ENCODE results near the gene ALDH3B1. TPM values are rescaled to one million over a fixed set of nuclear protein-coding genes. Genes with fewer than 3 reads are reported as not detected.

The ALDH3B1 gene
- total RNA-seq, 2 donors from 2014 or later = 15.2 to 18.4 TPM

- Histone ChIP-seq H3K36me3 (replicated peaks in 1 of 2; ENCODE audit: insufficient read depth in 1 of 2, low read depth in 2 of 2) (no peaks in the 10 kb centered on the region), H3K27ac (peak overlapping the region; percentile 78 to 92 (median 88)), H3K4me1 (peaks cover 80% of the 10 kb centered on the region), H3K9me3 (no peaks in the 10 kb centered on the region), H3K27me3 (no peaks in the 10 kb centered on the region), H3K4me3 (no peak overlapping the region)
- ATAC-seq = peak; percentile 38
- peak in 3 of 4 donors; percentile 62 to 78 (median 76) for DNase-seq
- intact Hi-C loops (cut with DNase I) = no loop called here
- TF ChIP-seq, protein P1, sequence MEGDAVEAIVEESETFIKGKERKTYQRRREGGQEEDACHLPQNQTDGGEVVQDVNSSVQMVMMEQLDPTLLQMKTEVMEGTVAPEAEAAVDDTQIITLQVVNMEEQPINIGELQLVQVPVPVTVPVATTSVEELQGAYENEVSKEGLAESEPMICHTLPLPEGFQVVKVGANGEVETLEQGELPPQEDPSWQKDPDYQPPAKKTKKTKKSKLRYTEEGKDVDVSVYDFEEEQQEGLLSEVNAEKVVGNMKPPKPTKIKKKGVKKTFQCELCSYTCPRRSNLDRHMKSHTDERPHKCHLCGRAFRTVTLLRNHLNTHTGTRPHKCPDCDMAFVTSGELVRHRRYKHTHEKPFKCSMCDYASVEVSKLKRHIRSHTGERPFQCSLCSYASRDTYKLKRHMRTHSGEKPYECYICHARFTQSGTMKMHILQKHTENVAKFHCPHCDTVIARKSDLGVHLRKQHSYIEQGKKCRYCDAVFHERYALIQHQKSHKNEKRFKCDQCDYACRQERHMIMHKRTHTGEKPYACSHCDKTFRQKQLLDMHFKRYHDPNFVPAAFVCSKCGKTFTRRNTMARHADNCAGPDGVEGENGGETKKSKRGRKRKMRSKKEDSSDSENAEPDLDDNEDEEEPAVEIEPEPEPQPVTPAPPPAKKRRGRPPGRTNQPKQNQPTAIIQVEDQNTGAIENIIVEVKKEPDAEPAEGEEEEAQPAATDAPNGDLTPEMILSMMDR (IDR thresholded peaks at IDR 0.05) = no peak
- peak; percentile 26 to 47 (median 42) for TF ChIP-seq POLR2A (IDR thresholded peaks at IDR 0.05)
- WGBS, 2 donors = 77 to 79% methylated on average over 8 to 16 of the region's 16 CpGs
Observed at GRCh38 chr11:68012843-68013610, 2.9 kb downstream of the ALDH3B1 start.

- peaks cover 75% of the 10 kb centered on the region for H3K4me1 ChIP-seq
- 80 to 82% methylated on average over 7 to 14 of the region's 14 CpGs for WGBS, 2 donors
- no peak for TF ChIP-seq POLR2A (IDR thresholded peaks at IDR 0.05)
- TF ChIP-seq, protein P1 (IDR thresholded peaks at IDR 0.05) = no peak
- DNase-seq = no peak
- peak overlapping the region; percentile 78 to 92 (median 88) for H3K27ac ChIP-seq
- H3K27me3 ChIP-seq = no peaks in the 10 kb centered on the region
- no peaks in the 10 kb centered on the region for H3K9me3 ChIP-seq
- ATAC-seq = no peak
- intact Hi-C loops (cut with DNase I) = no loop called here
- H3K4me3 ChIP-seq = no peak overlapping the region
- no peaks in the 10 kb centered on the region for H3K36me3 ChIP-seq (replicated peaks in 1 of 2; ENCODE audit: insufficient read depth in 1 of 2, low read depth in 2 of 2)
Observed at GRCh38 chr11:68013611-68014156, 3.6 kb downstream of the ALDH3B1 start.

DNA sequence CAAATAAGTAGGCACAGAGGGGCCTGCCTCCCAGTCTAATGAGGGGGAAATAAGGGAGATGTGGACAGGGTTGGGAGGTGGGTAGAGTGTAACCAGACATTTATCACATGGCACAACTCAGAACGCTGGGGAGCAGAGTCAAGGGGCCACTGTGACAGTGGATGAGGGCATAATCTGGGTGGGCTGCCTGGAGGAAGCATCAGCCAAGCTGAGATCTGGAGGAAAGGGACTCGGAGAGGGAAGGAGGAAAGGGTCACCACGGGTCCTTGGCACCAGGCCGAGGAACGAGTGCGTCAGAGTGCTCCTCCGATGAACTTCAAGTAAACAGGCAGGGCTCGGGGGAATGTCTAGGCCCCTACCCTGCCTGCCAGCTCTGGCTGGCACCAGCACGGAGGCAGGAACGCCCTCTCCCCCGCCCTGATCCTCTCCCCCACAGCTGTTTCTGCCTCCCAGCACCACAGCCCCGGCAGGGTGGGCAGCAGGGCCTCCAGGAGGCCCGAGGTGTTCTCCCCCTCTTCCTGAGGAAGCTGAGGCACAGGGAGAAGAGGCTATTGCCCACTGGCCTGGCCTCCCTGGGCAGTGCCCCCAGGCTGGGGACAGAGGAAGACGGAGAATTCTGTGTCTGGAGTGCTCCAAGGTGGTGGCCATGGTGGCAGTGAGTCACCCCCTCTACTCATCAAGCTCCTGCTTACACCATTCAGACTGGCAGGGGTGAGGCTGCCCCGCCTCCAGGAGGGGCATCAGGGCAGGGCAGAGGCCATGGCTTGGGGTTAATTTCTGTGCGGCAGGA is 4.2 kb downstream of the ALDH3B1 start:
- no peaks in the 10 kb centered on the region for H3K9me3 ChIP-seq
- H3K36me3 ChIP-seq (replicated peaks in 1 of 2; ENCODE audit: insufficient read depth in 1 of 2, low read depth in 2 of 2) = no peaks in the 10 kb centered on the region
- WGBS, 2 donors = 56 to 62% methylated on average over 8 to 14 of the region's 16 CpGs
- H3K4me3 ChIP-seq = no peak overlapping the region
- intact Hi-C loops (cut with DNase I) = no loop called here
- no peak for ATAC-seq
- no peak for TF ChIP-seq POLR2A (IDR thresholded peaks at IDR 0.05)
- TF ChIP-seq, protein P1 (IDR thresholded peaks at IDR 0.05) = no peak
- H3K27me3 ChIP-seq = no peaks in the 10 kb centered on the region
- peak in 3 of 4 donors; percentile 55 to 72 (median 61) for DNase-seq
- H3K4me1 ChIP-seq = peaks cover 68% of the 10 kb centered on the region
- peak overlapping the region; percentile 78 to 92 (median 88) for H3K27ac ChIP-seq

- TF ChIP-seq POLR2A (IDR thresholded peaks at IDR 0.05) = no peak
- intact Hi-C loops (cut with DNase I) = no loop called here
- no peaks in the 10 kb centered on the region for H3K36me3 ChIP-seq (replicated peaks in 1 of 2; ENCODE audit: insufficient read depth in 1 of 2, low read depth in 2 of 2)
- no peaks in the 10 kb centered on the region for H3K27me3 ChIP-seq
- DNase-seq (no peak), ATAC-seq (no peak)
- peaks cover 62% of the 10 kb centered on the region for H3K4me1 ChIP-seq
- WGBS, 2 donors = 78 to 100% methylated on average over 2 to 7 of the region's 19 CpGs
- peak overlapping the region; percentile 78 to 92 (median 88) for H3K27ac ChIP-seq
- no peak overlapping the region for H3K4me3 ChIP-seq
- H3K9me3 ChIP-seq = no peaks in the 10 kb centered on the region
Observed at GRCh38 chr11:68014947-68015447, 4.9 kb downstream of the ALDH3B1 start.

- WGBS, 2 donors = 90 to 95% methylated on average over 8 of the region's 8 CpGs
- intact Hi-C loops (cut with DNase I) = no loop called here
- TF ChIP-seq, protein P1 (IDR thresholded peaks at IDR 0.05) = no peak
- no peak for TF ChIP-seq POLR2A (IDR thresholded peaks at IDR 0.05)
- no peak for DNase-seq
- no peak for ATAC-seq
- Histone ChIP-seq H3K9me3 (no peaks in the 10 kb centered on the region), H3K27ac (no peak overlapping the region), H3K4me1 (peaks cover 57% of the 10 kb centered on the region), H3K4me3 (no peak overlapping the region), H3K27me3 (no peaks in the 10 kb centered on the region), H3K36me3 (replicated peaks in 1 of 2; ENCODE audit: insufficient read depth in 1 of 2, low read depth in 2 of 2) (no peaks in the 10 kb centered on the region)
Observed at GRCh38 chr11:68015467-68015866, 5.3 kb downstream of the ALDH3B1 start.

All from body of pancreas (tissue), 4 donors.